A204.1 (cell line): ENCODE results near the gene SMIM34.

Source experiments
- FAIRE-seq: peaks from 2 replicates; lab custom pipeline; 2012; peaks lifted over from hg19 to GRCh38; lab: Jason Lieb, UNC

The SMIM34 gene

DNA sequence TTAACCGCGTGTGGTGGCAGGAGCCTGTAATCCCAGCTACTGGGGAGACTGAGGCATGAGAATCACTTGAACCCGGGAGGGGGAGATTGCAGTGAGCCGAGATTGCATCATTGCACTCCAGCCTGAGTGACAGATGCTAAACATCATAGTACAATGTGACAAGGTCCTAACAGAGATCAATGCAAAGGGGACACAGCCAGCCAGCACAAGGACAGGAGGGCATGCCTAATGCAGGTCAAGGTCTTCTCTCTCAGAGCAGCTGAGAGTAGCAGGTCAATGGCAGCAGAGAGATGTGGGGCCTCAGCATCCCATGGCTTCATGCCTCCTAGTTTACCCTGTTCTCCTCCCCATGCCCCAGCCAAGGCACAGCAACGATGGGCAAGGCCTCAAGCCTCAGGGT lies 51.4 kb downstream of the SMIM34 start:
- FAIRE-seq: no peak

DNA sequence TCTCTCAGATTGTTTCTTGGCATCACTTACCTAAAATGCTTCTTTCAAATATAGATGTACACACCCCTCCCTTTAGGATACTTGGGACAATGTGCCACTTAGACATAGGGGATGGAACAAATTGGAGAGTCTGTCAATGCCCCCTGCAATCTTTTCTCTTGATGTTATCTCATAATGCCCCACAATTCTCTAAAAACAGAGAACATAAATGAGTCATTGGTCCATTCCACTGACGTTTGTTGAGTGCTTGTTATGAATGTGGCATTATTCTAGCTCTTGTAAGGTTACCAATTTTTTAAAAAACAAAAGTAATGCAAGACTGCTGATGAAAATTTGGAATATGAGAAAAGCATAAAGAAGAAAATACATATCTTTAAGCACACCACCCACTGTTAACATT lies 54.0 kb downstream of the SMIM34 start:
- no peak for FAIRE-seq
